Common myeloid progenitor, CD34-positive (primary cell): ENCODE results near the gene MPRIP.
"Not testable (repeated sequence)": the region's sequence is repeated elsewhere in the genome, so short reads cannot be mapped to it uniquely, and the experiment has no call there.

ENCODE experiments used
- CTCF ChIA-PET: fragments of 350-600 bp; sonication (Branson Sonifier 250); formaldehyde crosslinking; loops from one replicate; lab custom pipeline; 2021; ENCODE audit warnings: antibody characterized with exemption; lab: Charles Lee
- POLR2A ChIA-PET: fragments of 350-600 bp; sonication (Branson Sonifier 250); formaldehyde crosslinking; loops from one replicate; lab custom pipeline; 2021; ENCODE audit warnings: antibody characterized with exemption; lab: Charles Lee
- DNase-seq, 3 donors: peaks; one replicate each; pipeline versions ENCODE4 v3.0.0 to v3.0.0-alpha.2; 2013
- H3K27ac ChIP-seq, 2 experiments: 1 replicate in 1 of 2; 2 replicates in 1 of 2; pipeline ENCODE4 v1.7.0; 2013; ENCODE audit warnings: inconsistent platforms in 2 of 2, low read length in 2 of 2, mild to moderate bottlenecking in 2 of 2, low read depth in 1 of 2, moderate library complexity in 1 of 2; ENCODE audit not compliant: severe bottlenecking in 2 of 2, insufficient read depth in 1 of 2, poor library complexity in 1 of 2
- H3K27me3 ChIP-seq, 5 experiments: replicated peaks in 2 of 5; 1 replicate in 3 of 5; 2 replicates in 2 of 5; pipeline versions ENCODE4 v1.6.1 to v1.7.0; 2013; ENCODE audit warnings: low read length in 4 of 5, mild to moderate bottlenecking in 2 of 5, moderate library complexity in 2 of 5, inconsistent platforms in 1 of 5; ENCODE audit not compliant: insufficient read depth in 5 of 5, control insufficient read depth in 4 of 5
- H3K36me3 ChIP-seq, 4 experiments: 1 replicate in 2 of 4; 2 replicates in 2 of 4; pipeline versions ENCODE4 v1.6.1 to v1.7.0; 2013; ENCODE audit warnings: low read length in 3 of 4, control low read depth in 1 of 4, mild to moderate bottlenecking in 1 of 4; ENCODE audit not compliant: control insufficient read depth in 4 of 4, insufficient read depth in 4 of 4
- H3K4me1 ChIP-seq, 4 experiments: 1 replicate in 3 of 4; 2 replicates in 1 of 4; pipeline versions ENCODE4 v1.6.1 to v1.7.1; 2013; ENCODE audit warnings: low read length in 3 of 4, mild to moderate bottlenecking in 3 of 4, control low read depth in 1 of 4, inconsistent platforms in 1 of 4, moderate library complexity in 1 of 4; ENCODE audit not compliant: control insufficient read depth in 4 of 4, insufficient read depth in 4 of 4; ENCODE audit errors: control extremely low read depth in 1 of 4
- H3K4me3 ChIP-seq, 7 experiments: 1 replicate in 4 of 7; 2 replicates in 3 of 7; pipeline versions ENCODE4 v1.5.1 to v1.7.0; 2013; ENCODE audit warnings: mild to moderate bottlenecking in 7 of 7, low read length in 6 of 7, moderate library complexity in 6 of 7, inconsistent platforms in 2 of 7, low read depth in 2 of 7, control low read depth in 1 of 7; ENCODE audit not compliant: insufficient read depth in 4 of 7, control insufficient read depth in 1 of 7; ENCODE audit errors: extremely low read depth in 1 of 7
- H3K9me3 ChIP-seq, 5 experiments: 1 replicate in 4 of 5; 2 replicates in 1 of 5; pipeline versions ENCODE4 v1.6.1 to v1.7.1; 2013; ENCODE audit warnings: low read length in 4 of 5, mild to moderate bottlenecking in 2 of 5, inconsistent platforms in 1 of 5, low read depth in 1 of 5, moderate library complexity in 1 of 5; ENCODE audit not compliant: control insufficient read depth in 4 of 5, insufficient read depth in 2 of 5; ENCODE audit errors: control extremely low read depth in 1 of 5
- WGBS: methylation state at CpG from one replicate; pipeline ENCODE4 v1.1.5; 2013; ENCODE audit not compliant: insufficient coverage; 5-methylcytosine and 5-hydroxymethylcytosine counted together

Gene MPRIP

DNA sequence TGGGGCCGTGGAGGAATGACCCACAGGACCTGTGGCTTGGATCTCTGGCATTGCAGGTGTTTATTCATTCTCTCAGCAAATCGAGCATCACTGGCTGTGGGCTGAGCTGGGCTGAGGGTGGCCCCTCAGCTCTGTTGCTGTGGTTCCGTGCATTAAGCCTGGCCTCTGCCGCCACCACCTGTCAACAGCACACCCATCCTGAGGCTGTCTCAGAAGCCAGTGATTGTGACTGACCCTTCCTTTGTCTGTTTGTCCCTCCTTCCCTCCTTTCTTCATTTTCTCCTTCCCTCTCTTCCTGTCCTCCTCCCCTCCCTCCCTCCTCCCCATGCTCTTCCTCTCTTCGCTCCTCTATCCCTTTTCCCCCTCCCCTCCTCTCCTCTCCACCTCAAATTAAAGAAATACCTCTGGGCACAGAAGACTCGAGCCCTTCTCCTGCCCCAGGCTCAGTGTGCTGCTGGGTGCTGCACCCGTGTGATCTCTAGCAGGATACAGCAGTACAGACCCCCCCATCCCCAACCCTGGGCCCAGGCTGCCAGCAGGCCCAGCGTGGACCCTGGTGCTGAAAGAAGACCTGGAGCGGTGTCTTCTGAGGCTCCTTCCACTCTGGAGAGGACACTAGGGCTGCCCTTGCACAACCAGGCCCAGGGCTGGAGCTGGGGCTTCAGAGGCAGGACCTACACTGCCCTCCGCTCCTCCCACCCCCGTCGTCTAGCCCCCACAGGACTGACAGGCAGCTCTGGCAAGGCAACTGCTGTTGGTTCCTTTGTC lies 88.0 kb downstream of the MPRIP start:
- ChIA-PET CTCF (interaction anchor here (1.0 kb wide), 2 partner anchors 12 to 22 kb away, joined by 3 to 4 read pairs; no protein-coding TSS in a partner anchor), POLR2A (no interaction called here)
- peaks cover 0 to 86% (median 59%) of the 10 kb centered on the region in 4 experiments for H3K36me3 ChIP-seq
- no peak overlapping the region for H3K4me3 ChIP-seq
- H3K4me1 ChIP-seq: peaks cover 0 to 15% (median 13%) of the 10 kb centered on the region in 4 experiments
- no peaks in the 10 kb centered on the region for H3K27me3 ChIP-seq
- no peak overlapping the region for H3K27ac ChIP-seq
- WGBS: 91% methylated on average over 9 of the region's 12 CpGs
- DNase-seq: no peak
- no peaks in the 10 kb centered on the region for H3K9me3 ChIP-seq

DNA sequence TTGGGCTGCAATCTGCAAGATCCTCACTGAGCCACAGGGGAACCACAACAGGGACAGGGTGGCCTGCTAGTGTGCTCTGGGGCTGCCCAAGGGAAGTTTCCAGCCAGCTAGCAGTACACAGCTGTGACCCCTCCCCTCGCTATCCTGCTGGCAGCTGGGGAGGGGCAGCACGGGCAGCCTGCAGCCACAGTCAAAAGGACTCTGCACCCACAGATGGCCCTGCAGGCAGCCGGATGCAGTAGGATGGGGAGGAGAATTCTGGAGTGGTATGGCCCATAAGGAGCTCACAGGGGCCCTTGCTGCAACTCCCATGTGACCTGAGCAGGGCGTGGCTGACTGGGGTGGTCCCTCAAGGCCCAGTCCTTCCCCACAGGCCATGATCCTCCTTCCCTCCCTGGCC lies 89.6 kb downstream of the MPRIP start:
- H3K27ac ChIP-seq: no peak overlapping the region
- peaks cover 2 to 93% (median 70%) of the 10 kb centered on the region in 4 experiments for H3K36me3 ChIP-seq
- ChIA-PET CTCF (no interaction called here), POLR2A (no interaction called here)
- no peaks in the 10 kb centered on the region for H3K27me3 ChIP-seq
- no peak for DNase-seq
- WGBS: no CpG with 5 or more reads among the region's 4 CpGs
- H3K4me1 ChIP-seq: no peaks in the 10 kb centered on the region
- H3K4me3 ChIP-seq: no peak overlapping the region
- no peaks in the 10 kb centered on the region for H3K9me3 ChIP-seq

DNA sequence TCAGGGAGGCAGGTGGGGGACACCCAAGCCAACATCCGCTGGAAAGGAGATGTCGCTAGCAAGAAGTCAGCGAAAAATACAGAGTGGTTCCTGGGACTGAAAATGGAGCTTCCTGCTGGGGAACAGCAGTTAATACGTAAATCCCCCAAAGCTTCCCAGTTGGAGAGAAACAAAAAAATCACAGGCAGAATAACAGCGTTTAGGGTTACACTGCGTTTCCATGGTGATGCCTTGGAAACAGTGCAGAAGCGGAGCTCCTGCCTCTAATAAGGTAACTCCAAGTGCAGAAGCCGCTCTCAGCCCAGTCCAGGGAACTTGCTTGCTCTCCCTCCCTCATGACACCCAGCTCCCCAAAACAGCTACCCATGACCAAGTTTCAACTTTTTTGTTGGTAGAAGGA lies 90.5 kb downstream of the MPRIP start:
- no peak for DNase-seq
- H3K9me3 ChIP-seq: no peaks in the 10 kb centered on the region
- 96% methylated on average over 6 of the region's 8 CpGs for WGBS
- H3K27ac ChIP-seq: no peak overlapping the region
- no peaks in the 10 kb centered on the region for H3K4me1 ChIP-seq
- ChIA-PET POLR2A (interaction anchor here (0.7 kb wide), 1 partner anchor 27 kb away, joined by 3 read pairs; no protein-coding TSS in a partner anchor), CTCF (interaction anchor here (0.7 kb wide), 1 partner anchor 9 kb away, joined by 3 read pairs; no protein-coding TSS in a partner anchor)
- H3K27me3 ChIP-seq: no peaks in the 10 kb centered on the region
- H3K4me3 ChIP-seq: no peak overlapping the region
- peaks cover 2 to 90% (median 66%) of the 10 kb centered on the region in 4 experiments for H3K36me3 ChIP-seq

DNA sequence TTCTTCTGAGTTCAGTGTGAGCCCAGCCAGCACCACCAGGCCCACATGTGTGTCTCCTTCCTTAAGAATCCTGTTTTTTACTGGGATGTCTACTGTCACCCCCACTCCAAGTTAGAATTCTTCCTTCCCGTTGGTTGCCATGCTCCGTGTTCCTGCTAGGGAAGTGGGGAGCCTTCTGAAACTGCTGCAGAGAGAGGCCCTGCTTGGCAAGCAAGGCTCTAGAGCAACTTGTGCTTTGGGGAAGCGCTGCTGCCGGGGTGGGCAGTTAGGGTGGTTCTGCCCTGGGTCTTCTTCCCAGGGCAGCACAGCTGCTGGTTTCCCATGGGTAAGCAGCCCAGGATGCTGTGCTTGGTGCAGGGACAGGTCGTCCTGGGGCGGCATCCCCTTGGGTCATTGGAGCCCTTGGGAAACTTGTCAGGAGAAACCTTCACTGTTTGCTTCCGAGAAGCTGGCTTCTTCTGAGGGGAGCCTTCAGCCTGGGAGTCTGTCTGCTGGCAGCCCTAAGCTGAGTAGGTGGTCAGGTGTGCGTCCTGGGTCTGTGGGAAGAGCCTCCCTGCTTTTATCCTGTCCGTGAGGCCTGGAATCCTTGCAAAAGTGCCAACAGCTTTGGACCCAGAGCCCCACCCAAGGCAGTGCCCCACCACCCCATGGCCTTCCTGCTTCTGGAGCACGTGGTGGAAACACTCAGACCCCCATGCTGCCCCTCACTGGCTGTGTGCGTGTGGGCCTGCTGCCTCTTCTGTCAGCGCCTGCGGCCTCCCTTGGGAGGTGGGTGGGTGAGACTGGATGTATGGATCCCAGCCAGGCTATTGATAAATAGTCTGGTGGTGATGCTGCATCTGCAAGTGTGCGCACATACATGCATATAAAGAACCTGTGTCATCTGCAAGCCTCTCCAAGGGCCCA lies 92.0 kb downstream of the MPRIP start:
- Histone ChIP-seq H3K4me1 (no peaks in the 10 kb centered on the region), H3K27ac (no peak overlapping the region), H3K27me3 (no peaks in the 10 kb centered on the region), H3K9me3 (no peaks in the 10 kb centered on the region), H3K4me3 (no peak overlapping the region), H3K36me3 (peaks cover 2 to 91% (median 65%) of the 10 kb centered on the region in 4 experiments)
- DNase-seq: no peak
- POLR2A ChIA-PET: interaction anchor here (0.6 kb wide), 1 partner anchor 53 kb away, joined by 3 read pairs; no protein-coding TSS in a partner anchor
- WGBS: 92% methylated on average over 13 of the region's 14 CpGs
- CTCF ChIA-PET: interaction anchor here (1.3 to 2.8 kb wide), 2 partner anchors 10 to 19 kb away, joined by 3 to 13 read pairs; no protein-coding TSS in a partner anchor

DNA sequence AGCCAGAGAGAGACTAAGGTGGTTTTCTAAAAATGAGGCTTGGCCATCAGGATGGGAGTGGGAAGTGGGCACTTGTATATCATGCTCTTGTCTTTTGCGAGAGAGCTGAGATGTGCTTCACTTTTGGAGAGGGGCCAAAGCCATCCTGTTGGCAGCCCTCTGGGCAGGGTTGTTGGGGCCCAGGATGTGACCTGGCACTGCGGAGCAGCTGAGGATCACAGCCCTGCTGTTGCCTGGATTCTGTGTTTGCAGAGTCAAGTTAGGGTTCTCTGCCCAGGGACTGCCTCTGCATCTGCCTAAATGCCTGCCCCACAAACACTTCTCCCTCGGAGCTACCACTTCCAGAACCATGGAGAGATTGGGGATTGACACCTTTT lies 92.7 kb downstream of the MPRIP start:
- Histone ChIP-seq H3K4me1 (no peaks in the 10 kb centered on the region), H3K27me3 (no peaks in the 10 kb centered on the region), H3K9me3 (no peaks in the 10 kb centered on the region), H3K4me3 (no peak overlapping the region), H3K36me3 (peaks cover 2 to 92% (median 65%) of the 10 kb centered on the region in 4 experiments), H3K27ac (no peak overlapping the region)
- ChIA-PET CTCF (interaction anchor here (1.3 to 2.8 kb wide), 2 partner anchors 10 to 19 kb away, joined by 3 to 13 read pairs; no protein-coding TSS in a partner anchor), POLR2A (no interaction called here)
- no peak for DNase-seq
- WGBS: 87% methylated on average over 2 of the region's 3 CpGs

DNA sequence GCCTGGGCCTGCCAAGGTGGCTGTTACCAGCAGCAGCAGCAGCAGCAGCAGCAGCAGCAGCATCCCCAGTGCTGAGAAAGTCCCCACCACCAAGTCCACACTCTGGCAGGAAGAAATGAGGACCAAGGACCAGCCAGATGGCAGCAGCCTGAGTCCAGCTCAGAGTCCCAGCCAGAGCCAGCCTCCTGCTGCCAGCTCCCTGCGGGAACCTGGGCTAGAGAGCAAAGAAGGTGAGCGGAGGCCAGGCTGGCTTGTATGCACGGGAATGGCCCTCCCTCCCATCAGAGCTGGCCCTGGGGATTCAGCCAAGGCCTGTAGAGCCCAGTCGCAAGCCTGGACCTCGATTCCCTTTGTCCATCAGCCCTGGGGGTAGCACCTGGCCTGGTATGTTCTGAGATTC lies 94.0 kb downstream of the MPRIP start:
- H3K4me3 ChIP-seq, POLR2A ChIA-PET, DNase-seq, H3K27ac ChIP-seq, H3K27me3 ChIP-seq, H3K9me3 ChIP-seq, H3K4me1 ChIP-seq: not testable (repeated sequence)
- 93% methylated on average over 5 of the region's 5 CpGs for WGBS
- peaks cover 2 to 93% (median 61%) of the 10 kb centered on the region in 4 experiments for H3K36me3 ChIP-seq
- CTCF ChIA-PET: interaction anchor here (0.6 to 2.8 kb wide), 2 partner anchors 8 to 65 kb away, joined by 3 to 13 read pairs; no protein-coding TSS in a partner anchor
